Activated CD8-positive, alpha-beta memory T cell treated with anti-CD3 and anti-CD28 coated beads for 4 hours (primary cell): ENCODE measurements around the gene RIIAD1.
"Not testable (repeated sequence)": the region's sequence is repeated elsewhere in the genome, so short reads cannot be mapped to it uniquely, and the experiment has no call there.

Experiments used
- DNase-seq, 2 donors: peaks; one replicate each; pipeline ENCODE4 v3.0.0-alpha.2; 2020; ENCODE audit warnings: low read depth in 2 of 2

The RIIAD1 gene

DNA sequence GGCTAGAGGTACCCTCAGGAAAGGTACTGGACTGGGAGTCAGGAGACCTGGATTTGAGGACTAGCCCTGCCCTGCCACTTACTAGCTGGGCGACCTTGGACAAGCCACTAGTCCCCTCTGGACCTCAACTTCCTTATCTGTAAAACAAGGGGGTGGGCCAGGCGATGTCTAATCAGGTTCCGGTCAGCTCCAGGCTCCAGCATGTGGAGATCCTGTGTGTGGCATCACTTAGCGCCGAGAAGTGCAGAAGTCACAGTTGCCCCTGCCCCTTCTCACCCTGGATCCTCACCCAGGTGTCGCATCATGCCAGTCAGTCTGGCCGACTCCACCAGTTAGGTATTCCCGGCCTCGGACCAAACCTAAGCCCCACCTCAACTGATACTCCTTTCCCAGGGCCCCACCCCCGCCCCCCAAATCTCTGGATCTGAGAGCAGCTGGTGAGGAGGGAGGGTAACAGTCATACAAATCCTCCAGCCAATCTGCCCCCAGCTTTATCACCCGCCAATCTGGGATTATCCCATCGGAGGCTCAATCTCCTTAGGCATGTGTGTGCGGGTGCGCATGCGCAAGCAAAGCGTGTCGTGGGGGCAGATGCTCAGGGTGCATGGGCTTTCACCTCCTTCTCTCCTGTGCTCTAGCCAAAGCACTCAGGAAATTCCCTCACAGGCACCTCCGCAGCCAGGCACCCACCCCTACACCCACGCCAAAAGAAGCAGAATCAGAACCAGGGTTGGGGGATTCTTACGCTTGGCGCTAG is 10.1 kb upstream of the RIIAD1 start:
- no peak for DNase-seq

DNA sequence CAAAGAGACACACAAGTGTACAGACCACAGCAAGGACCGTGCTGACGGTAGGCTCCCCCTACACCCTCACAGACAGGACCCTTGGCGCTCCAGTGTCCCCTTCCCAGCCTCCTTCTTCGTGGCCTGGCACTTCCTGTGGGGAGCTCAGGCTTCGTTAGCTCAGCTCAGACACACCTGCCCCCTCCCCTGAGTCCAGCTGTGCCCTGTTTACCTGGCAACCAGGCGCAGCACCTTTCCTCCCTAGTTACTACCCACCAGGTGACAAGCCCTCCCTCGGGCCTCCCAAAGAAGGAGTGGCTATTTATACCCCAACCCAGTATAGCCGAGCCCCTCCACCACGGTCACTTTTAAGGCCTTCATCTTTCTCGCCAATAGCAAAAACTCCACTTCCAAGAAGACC is 9.4 kb upstream of the RIIAD1 start:
- no peak for DNase-seq

DNA sequence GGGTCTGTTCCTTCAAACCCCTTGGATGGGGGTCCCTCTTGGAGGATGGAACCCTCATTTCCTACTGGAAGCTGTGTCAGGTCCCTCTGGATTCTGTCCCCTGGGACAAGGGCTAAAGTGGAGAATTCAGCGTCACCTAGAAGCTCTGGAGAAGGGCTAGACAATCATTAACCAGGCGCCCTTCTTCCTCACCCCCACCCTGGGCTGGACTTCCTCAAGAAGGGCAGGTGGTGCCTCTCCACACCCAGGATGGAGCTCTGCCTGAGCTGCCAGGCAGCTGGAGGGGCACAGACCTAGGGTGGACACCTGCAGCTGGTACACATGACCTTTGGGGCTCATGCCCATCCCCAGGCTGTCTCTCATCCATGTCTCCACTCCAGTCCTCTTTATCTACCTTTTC is 8.3 kb upstream of the RIIAD1 start:
- DNase-seq = no peak

DNA sequence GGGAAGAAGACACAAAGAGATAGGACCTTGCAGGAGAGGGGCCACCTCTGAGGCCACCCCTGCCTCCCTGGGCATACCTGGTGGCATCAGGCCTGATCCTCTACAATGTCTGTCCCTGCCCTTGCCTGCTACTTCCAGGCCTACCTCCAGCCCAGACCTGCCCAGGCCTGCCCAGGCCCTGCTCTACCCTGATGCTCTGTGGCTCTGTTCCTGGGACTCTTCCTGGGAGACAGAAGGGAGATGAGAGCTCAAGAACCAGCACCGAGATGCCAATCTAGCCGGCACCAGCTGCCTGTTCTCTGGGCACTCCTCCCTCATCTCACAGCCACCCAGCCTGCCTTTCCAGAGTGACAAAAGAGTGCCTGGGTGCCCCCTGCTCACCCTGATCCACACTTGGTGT is 7.4 kb upstream of the RIIAD1 start:
- DNase-seq = no peak

DNA sequence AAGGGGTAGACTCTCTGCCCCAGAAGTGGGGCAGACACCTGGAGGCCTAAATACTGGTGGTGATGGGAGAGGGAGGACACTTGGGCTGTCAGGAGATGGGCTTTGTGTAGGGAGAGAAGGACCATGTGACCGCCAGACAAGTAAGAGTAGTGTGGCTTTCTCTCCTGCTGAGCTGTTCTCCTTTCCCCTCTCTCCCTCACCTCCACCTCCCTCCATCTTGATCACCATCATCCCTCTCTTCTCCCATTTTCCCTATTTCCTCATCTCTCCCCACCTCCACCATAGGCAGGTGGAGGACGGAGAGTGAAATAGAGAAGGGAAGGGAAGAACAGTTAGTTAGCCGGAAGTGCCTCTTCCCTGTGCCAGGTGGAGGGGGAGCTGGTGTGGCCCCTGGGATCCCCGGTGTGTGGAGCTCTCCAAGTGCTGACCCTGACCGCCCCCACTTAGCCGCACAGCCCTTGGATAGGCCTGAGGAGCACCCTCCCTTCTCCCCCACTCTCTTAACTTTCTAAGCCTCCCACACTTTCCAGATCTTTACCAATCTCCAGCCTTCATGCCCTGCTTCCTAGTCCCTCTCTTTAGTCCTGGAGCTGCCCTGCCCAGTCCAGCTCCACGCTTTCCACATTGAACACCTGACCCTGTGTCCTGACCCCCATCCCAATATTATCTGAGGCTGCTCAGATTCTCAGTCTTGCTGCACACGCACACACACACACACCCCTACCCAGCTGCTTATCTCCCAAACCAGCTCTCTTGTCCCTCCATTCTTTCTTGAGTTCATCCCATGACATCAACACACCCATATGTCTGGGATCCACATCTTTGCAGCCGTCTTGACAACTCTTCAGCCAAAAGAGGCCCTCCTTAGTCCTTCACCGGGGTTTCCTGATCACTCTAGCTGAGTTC is 6.2 kb upstream of the RIIAD1 start:
- DNase-seq = no peak

DNA sequence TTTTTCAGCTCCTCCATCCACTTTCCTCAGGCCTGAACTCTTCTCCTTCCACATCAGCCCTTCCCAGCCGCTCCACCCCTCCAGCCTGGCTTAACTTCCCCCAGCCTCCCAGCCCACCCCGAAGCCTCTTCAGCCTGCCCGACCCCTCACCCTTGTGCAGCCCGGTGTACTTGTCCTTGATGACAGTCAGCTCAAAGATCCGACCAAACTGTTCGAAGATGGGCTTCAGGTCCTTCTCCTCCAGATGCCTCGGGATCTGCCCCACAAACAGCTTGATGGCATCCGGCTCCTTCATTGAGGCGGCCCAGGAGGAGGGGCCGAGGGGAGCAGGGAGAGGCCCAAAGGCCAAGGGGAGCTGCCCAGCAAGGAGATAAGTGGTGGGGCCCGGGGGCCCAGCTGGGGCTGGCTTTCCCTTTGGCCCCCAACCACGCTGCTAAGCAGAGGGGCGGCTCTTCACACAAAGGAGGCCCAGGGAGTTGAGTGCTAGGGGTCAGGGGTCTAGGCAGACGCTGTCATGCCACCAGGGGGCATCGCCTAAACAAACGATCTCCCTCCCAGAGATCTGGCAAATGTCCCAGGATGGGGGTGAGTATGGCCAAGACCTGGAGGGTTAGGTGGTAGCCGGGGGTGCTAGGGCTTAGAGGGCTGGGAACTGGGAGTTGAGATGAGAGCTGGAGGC is 5.5 kb upstream of the RIIAD1 start:
- DNase-seq = no peak

DNA sequence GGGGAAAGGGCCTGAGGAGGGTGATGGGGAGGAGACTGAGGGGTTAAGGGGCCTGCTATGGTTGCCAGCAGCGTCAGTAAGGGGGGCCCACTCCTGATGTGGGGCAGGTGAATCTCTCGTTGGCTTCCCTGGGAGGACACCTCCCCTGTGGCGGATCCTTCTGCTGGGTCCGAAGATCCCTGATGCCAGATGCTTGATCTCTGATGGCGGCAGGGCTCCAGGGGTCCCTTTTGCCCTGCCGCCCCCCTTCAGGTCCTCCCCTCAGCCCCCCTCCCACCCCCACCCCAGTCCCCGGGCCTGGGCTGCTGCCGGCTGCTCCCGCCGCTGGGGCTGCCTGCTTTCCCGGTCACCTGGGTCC is 4.9 kb upstream of the RIIAD1 start:
- DNase-seq = no peak

DNA sequence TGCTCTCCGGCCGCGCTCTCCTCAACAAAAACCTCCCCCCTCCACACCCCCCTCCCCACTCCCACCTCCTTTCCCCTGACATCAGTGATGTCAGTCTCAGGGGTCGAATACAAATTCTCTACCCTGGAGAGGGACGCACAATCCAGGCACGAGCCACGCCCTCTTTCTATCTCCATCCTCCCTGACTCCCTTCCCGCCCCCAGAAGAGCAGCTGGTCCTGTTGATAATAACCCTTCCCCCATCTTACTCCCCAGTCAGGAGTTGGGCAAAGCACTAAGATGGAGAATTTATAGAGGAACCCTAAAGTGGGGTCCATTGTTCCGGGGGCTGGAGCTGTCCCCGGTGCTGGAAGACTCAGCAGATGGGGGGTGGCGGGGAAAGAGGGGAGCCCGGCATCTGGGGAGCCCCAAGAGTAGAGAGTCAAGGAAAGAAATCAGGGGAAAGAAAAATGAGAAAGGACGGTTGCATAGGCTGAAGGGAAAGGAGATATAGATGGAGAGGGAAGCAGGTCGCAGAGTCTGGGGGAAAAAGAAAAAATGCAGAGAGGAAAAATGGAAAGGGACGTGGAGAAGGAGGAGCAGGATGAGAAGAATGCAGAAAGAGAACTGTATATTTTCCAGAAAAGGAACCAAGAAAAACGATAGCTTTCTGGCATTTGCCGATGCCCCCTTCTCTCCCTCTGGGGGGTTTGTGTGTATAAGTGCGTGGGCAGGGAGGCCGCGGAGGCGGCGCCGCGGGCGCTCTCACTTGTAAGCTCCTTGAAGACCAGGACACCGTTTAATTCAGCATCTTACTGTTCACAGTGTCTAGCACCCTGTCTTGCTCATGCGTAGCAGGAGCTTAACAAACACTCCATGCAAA is 4.3 kb upstream of the RIIAD1 start, which contains the start of gene CELF3:
CELF3 (minus strand) TSS at position 33 of the 861 bp plus-strand sequence. CDS start 783 bp downstream, outside the sequence.
- DNase-seq = no peak

DNA sequence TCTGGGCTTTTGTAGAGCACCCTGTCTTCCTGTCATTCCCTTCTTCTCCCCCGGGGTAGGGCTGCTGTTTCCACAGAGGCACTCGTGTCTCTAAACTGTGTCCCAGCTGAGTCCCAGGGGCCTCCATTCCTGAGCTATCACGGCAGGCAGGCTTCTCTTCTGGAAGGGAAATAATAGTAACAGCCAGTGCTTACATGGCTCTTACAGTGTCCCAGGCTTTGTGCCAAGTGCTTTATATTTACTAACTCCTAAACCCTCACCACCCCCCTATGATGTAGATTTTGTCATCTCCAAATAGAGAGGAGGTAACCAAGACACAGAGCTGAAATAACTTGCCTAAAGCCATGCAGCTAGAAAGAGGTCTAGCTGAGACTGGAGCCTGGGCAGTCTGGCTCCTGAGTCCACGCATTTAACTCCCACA is 3.3 kb upstream of the RIIAD1 start:
- no peak for DNase-seq

DNA sequence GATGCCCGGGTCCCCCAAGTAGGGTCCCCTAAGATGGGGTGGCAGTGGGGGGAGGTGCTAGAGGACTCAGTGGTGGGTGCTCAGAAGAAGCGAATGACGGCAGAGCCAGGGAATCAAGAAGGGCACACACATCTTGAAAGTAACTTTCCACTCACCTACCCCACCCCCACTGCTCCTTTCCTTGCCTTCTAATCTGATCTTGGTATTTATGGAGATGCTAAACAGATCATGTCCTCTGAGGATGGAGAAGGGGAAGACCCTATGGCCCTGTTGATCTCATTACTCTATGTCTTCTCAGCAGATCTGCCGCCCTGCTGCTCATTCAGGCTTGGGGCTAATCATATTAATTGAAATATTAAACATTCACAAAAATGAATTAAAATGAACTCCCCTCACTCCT is 2.7 kb upstream of the RIIAD1 start:
- DNase-seq = no peak

DNA sequence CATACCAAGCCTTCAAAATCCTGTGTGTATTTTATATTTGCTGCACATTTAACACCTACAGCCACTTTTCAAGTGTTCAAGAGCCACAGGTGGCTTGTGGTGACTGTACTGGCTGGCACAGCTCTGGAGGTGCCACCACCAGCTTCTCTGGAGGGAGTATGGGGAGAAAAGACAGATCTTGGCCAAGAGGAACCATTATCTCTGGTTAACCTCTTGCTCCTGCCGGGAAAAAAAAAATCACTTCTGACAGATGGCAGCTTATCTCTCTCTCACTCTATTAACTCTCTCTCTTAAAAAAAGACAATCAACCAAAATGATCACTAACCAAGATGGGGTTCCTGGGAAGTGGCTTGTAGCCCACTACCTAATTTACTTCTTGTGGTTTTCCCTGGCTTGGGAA is 1.2 kb upstream of the RIIAD1 start:
- DNase-seq = no peak

DNA sequence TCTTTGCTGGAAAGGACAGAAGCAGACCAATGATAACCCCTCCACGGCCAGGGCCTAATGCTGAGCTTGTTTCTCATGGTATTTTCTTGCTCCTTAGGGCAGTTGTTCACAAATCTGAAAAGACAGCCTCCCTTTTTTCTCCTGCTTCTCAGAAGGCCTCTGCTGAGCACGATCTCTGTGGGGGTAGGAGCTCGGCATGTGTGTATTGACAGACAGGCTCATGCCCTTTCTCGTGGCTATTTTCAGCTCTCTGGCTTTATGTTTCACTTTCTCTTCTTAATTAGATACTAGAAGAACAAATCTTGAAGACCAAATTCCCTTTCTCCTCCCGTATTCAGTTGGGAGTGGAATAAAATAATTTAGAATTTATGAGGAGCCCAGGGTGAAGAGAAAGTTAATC is 768 bp upstream of the RIIAD1 start:
- DNase-seq = no peak

DNA sequence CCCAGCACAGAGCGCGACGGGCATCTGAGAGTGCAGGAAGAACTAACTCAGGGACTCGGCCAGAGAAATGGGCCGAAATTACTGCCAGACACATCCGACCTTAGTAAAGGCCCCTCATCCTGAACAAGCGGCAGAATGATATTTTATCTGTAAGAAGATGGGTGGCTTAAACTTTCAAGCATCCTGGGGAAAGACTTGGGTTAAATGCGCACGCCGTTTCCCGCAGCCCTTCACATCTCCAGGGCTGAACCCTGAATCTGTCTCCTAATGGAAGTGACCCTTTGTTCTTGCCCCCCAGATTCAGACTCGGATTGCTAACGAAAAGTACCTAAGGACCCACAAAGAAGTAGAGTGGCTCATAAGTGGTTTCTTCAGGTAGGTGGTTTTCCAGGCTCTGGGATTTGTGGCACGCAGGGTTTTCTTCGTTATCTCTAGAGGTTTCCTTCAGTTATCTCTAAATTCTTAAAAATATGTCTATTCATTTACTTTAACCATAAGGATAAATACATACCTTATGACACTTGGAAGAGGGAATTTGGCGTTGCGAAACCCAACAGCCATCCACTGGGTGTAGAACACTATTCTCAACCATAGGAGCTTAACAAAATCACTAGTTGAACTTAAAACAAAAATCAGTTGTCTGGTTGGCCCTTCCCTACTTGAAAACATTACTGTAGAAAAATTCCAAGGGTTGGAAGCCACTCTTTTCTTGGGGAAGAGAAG is 627 bp downstream of the RIIAD1 start:
- no peak for DNase-seq

DNA sequence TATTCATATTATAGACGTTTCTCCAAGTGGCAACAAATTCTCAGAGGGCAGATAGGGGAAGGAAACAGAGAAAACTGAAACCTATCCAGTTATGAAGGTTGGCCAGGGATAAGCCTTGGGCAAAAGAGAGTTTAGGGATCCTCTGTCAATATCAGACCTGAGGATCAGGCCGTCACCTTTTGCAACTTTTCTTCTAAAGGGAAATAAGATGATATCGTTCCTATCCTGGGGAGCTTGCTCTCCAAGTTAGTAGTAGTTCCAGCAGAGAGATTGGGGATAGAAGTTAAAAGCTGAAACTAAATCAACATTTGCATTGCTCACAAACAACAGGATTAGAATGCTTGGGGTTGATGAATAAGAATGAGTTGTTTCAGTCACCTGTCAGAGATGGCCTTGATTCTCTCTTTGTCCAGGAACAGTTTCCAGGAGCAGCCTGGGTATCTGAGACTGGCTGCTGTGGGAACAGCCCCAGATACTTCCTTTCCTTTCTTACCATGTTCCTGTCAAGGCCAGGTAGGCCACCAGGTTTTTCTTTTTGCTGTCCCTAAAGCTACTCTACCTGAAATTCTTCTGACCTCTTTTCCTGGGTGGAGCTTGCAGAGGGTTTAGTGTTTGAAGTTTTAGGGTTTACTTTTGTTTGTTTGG is 2.5 kb downstream of the RIIAD1 start:
- DNase-seq = no peak

DNA sequence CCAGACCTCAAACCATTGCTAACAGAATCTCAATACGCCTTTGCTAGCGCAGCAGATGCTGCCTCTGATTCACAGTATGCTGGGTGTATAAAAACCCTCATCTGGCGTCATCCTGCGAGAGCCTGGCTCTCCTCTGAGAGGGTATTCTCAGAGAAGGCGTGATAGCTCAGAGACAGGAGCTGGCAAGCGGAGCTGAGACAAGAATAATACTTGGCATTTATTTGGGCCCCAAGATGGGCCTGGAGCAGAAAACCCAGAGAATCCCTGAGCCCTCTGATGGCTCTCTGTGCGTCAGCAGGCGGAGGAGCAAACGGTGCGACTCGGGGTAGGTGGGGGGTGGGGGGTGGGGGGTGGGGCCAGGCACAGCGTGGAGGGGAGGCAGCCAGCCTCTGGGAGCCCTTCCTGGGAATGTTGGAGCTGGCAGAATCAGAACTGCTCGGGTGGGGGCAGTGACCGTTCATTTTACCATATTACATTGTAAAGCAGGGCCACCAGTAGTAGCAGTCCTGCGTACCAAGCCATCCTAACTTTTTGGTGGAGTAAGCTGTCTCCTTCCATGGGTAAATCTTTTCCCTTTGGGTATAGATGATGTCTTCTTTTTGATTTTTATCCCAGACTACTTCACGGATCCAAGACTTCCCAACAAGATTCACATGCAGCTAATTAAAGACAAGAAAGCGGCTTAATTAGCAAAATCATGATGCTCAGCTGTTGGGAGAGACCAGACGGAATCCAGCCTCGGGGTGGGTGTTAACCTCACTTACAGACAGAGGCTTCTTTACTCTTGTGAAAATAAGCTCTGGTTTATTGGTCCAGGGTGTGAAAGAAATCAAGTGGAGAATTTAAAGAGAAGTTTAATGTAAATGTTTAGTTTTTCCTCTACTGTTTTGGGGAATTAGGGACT is 7.1 kb downstream of the RIIAD1 start:
- DNase-seq = no peak

DNA sequence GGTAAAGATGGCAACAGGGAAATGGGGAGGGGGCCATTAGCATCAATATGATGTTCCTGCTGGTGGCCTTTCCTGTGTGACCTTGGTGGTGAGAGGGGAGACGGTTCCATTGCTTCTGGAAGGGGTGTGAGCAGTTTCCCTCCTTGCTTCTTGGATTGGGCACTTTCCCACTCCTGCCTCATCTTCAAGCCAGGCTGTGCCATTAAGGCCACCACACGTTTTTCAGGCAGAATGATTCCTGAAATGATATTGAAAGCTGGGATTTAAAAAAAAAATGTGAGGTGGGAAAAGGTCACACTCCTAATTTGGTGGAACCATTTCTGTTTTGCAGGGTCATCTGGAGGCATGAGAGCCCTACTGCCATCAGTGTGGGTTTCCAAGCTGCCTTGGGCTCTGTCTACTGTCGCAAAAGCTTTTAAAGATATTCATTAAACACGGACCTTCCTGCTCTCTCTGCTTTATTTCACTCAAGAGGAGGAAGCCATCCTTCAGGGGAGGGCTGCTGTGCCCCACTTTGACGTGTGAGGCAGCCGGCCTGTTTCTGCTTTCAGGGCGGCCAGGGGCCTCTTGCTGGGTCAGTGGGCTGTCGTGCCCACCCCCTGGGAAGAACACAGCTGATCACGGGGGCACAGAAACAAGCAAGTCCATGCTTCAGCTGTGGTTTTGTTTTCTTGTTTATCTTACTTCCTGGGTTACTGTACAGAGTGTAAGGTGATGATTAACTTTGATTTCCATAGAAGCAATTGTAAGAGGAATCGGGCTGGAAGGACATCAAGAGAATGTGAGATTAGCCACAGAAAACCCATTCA is 8.0 kb downstream of the RIIAD1 start:
- DNase-seq = no peak

DNA sequence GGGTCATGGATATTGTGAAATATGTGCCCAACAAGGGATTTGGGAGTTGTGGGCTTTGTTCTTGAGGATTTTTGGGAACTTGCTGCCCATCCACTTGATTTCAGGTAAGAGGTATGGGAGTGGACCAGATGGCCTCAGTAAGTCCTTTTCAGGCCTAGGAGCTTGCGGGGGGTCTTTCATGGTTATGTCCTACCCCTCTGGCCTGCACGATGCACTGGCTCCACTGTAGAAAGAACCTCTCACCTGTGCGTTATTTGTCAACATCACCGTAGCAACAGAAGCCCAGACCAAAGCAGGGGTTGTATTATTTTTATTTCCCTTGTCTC is 8.6 kb downstream of the RIIAD1 start:
- no peak for DNase-seq

DNA sequence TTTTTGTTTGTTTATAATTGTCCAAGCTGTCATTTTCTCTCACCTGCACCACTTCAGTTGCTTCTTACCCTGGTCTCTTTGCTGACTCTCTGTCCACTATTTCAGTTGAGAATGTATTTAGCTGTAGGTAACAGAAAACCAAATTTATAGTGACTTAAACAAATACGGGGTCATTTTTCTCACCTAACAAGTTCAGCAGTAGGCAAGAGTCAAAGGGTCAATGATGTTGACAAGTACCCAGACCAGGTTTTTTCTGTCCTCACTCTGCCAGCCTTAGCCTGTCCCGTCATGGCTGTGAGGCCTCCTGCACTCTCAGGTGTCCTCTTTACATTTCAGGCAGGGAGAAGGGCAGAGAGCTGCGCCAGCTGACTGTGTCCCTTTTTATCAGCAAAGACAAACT is 11.8 kb downstream of the RIIAD1 start:
- DNase-seq = no peak

DNA sequence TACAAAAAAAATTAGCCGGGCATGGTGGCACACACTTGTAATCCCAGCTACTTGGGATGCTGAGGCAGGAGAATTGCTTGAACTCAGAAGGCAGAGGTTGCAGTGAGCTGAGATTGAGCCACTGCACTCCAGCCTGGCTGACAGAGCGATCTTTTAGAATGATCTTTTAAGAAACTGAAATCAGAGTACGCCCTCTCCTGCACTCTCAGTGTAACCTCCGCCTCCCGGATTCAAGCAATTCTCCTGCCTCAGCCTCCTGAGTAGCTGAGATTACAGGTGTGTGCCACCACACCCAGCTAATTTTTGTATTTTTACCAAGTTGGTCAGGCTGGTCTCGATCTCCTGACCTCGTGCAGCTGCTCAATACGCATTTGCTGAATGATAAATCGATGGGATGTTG is 12.7 kb downstream of the RIIAD1 start:
- not testable (repeated sequence) for DNase-seq
